Mesendoderm (in vitro differentiated cells): Measurements from ENCODE around the gene LRRC4C.

Experiments
- DNase-seq: peaks from one replicate; pipeline ENCODE4 v3.0.0; 2013
- H2AK5ac ChIP-seq: 2 replicates; pipeline ENCODE4 v1.6.1; 2013; ENCODE audit warnings: low read length, inconsistent platforms
- H2BK120ac ChIP-seq: 2 replicates; pipeline ENCODE4 v1.6.1; 2013; ENCODE audit warnings: low read depth, mild to moderate bottlenecking, low read length, moderate library complexity, mixed read lengths
- H2BK15ac ChIP-seq: replicated peaks from 2 replicates; pipeline ENCODE4 v1.6.1; 2013; ENCODE audit warnings: low read depth, mild to moderate bottlenecking, moderate library complexity
- H2BK5ac ChIP-seq: 2 replicates; pipeline ENCODE4 v1.6.1; 2013; ENCODE audit warnings: low read length, inconsistent platforms
- H3K18ac ChIP-seq: 2 replicates; pipeline ENCODE4 v1.6.1; 2013; ENCODE audit warnings: mild to moderate bottlenecking, low read length, mixed read lengths
- H3K23ac ChIP-seq: one replicate; pipeline ENCODE4 v1.6.1; 2013; ENCODE audit warnings: low read length
- H3K27ac ChIP-seq: 2 replicates; pipeline ENCODE4 v1.5.1; 2013; ENCODE audit warnings: low read depth, mild to moderate bottlenecking, inconsistent platforms, low read length, moderate library complexity
- H3K27me3 ChIP-seq: 2 replicates; pipeline ENCODE4 v1.6.1; 2013; ENCODE audit warnings: low read length, control low read depth, mild to moderate bottlenecking, inconsistent platforms; ENCODE audit not compliant: insufficient read depth, poor library complexity
- H3K36me3 ChIP-seq: 2 replicates; pipeline ENCODE4 v1.6.1; 2013; ENCODE audit warnings: low read length, inconsistent platforms; ENCODE audit not compliant: control insufficient read depth, insufficient read depth
- H3K4ac ChIP-seq: one replicate; pipeline ENCODE4 v1.6.1; 2013; ENCODE audit warnings: low read depth, mild to moderate bottlenecking, low read length, moderate library complexity
- H3K4me1 ChIP-seq: 2 replicates; pipeline ENCODE4 v1.6.1; 2013; ENCODE audit warnings: low read depth, low read length, inconsistent platforms; ENCODE audit not compliant: control insufficient read depth
- H3K4me2 ChIP-seq: 2 replicates; pipeline ENCODE4 v1.6.1; 2013; ENCODE audit warnings: low read length
- H3K4me3 ChIP-seq: 2 replicates; pipeline ENCODE4 v1.5.1; 2013; ENCODE audit warnings: mild to moderate bottlenecking, low read length
- H3K56ac ChIP-seq: one replicate; pipeline ENCODE4 v1.6.1; 2013; ENCODE audit warnings: low read length
- H3K79me1 ChIP-seq: 2 replicates; pipeline ENCODE4 v1.6.1; 2013; ENCODE audit warnings: low read length, inconsistent platforms
- H3K79me2 ChIP-seq: 2 replicates; pipeline ENCODE4 v1.6.1; 2013; ENCODE audit warnings: mild to moderate bottlenecking, low read length; ENCODE audit not compliant: control insufficient read depth, insufficient read depth
- H3K9ac ChIP-seq: 2 replicates; pipeline ENCODE4 v1.6.1; 2013; ENCODE audit warnings: low read length, inconsistent platforms
- H4K5ac ChIP-seq: one replicate; pipeline ENCODE4 v1.6.1; 2013; ENCODE audit warnings: low read length
- H4K8ac ChIP-seq: one replicate; pipeline ENCODE4 v1.6.1; 2013; ENCODE audit warnings: low read depth, mild to moderate bottlenecking, control low read depth, low read length, moderate library complexity
- WGBS: extraction: QIAGEN DNeasy Blood & Tissue Kit; methylation state at CpG from one replicate; pipeline ENCODE4 v1.1.7; 2013; ENCODE audit warnings: low lambda C conversion rate, missing lambda C conversion rate; ENCODE audit not compliant: insufficient coverage; ENCODE audit errors: extremely low coverage; 5-methylcytosine and 5-hydroxymethylcytosine counted together

Gene LRRC4C

DNA sequence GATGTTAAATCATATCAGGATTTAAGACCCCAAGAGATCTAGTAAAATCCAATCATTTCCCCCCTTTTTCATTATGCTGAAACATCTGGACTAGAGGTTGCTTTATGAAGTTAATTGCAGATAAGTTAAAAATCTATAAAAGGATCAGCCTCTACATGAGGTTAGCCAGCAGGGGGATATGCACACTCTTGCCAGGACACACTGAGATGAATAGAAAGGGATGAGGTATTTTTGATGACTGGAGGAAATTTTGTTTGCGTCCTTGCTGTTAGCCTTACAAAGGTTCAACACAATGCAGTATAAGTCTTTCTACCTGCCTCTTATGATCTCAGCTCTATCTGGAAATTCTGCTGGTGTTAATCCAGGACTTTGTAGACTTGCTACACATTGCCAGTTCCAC is 1034.3 kb downstream of the LRRC4C start:
- Histone ChIP-seq H4K5ac (no peak overlapping the region), H3K9ac (no peak overlapping the region), H2BK120ac (no peak overlapping the region), H2AK5ac (no peak overlapping the region), H3K4me2 (no peak overlapping the region), H3K56ac (no peak overlapping the region), H3K79me2 (no peaks in the 10 kb centered on the region), H2BK5ac (no peak overlapping the region), H2BK15ac (no peak overlapping the region), H3K23ac (no peak overlapping the region), H3K18ac (no peak overlapping the region), H3K4me3 (no peak overlapping the region), H3K4me1 (no peaks in the 10 kb centered on the region), H3K27ac (no peak overlapping the region), H3K4ac (no peak overlapping the region), H3K79me1 (no peaks in the 10 kb centered on the region), H3K36me3 (no peaks in the 10 kb centered on the region), H3K27me3 (no peaks in the 10 kb centered on the region), H4K8ac (no peak overlapping the region)
- no CpG with 5 or more reads among the region's 1 CpG for WGBS
- DNase-seq, result no peak

DNA sequence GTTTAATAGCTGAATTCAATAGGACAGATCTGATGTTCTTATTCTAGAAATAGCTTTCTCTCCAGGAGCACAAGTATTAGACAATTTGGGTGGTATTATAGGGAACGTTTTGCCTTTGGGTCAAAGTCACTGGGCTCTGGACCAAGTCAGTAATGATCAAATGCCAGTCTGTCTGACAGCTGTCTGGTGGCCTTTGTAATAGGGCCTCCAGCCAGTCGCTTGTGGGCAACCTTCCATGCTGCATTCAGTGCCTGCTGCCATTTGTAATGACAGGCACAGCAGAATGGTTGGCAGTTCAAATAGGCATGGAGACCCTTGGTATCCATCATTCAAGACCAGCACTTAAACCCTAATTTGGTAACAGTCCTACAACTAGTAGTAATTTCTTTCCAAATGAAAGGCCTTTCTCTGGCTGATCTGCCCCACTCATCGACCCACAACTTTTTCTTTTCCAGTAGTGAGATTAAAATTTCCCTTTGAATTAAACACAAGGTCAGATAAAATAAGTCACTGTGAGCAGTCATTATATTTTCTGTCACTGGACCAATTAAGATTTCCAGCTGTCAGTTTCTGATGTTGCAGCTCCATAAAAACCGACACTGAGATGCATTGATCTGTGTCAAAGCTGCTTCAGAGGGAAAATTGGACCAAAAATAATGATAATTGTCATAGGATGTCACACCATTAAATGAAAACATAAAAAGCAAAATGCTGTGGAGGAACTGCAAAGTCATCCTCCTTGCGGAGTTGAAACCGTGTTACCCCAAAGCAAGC is 1038.1 kb downstream of the LRRC4C start:
- no peak overlapping the region for H3K18ac ChIP-seq
- H3K27me3 ChIP-seq, result no peaks in the 10 kb centered on the region
- no peak overlapping the region for H3K9ac ChIP-seq
- no peak overlapping the region for H3K27ac ChIP-seq
- no peaks in the 10 kb centered on the region for H3K4me1 ChIP-seq
- H3K4me3 ChIP-seq, result no peak overlapping the region
- no peak overlapping the region for H3K23ac ChIP-seq
- H2BK5ac ChIP-seq, result no peak overlapping the region
- no peak overlapping the region for H3K4ac ChIP-seq
- no peak overlapping the region for H3K4me2 ChIP-seq
- no peak overlapping the region for H2AK5ac ChIP-seq
- DNase-seq, result no peak
- no peak overlapping the region for H2BK15ac ChIP-seq
- H3K36me3 ChIP-seq, result no peaks in the 10 kb centered on the region
- no peaks in the 10 kb centered on the region for H3K79me1 ChIP-seq
- no peak overlapping the region for H4K5ac ChIP-seq
- no peak overlapping the region for H3K56ac ChIP-seq
- no peak overlapping the region for H4K8ac ChIP-seq
- H2BK120ac ChIP-seq, result no peak overlapping the region
- no CpG with 5 or more reads among the region's 6 CpGs for WGBS
- H3K79me2 ChIP-seq, result no peaks in the 10 kb centered on the region

DNA sequence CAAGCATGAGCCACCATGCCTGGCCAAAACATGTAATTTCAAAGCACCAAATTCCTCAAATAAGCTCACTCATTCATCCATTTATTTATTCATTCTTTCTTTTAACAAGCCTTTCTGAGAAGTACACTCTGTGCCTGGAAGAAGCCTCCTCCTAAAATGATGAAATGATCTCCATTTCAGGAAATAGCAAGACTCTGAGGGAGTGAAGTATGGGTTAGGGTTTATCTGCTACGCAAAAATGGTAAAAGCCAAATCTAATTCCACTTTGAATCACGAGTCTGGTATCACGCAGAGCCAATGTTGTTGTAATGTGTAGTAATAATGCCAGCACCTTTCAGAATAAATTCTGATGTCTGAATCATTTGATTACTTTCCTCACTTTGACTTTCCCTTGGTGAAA is 1041.8 kb downstream of the LRRC4C start:
- H2BK15ac ChIP-seq, result no peak overlapping the region
- H3K23ac ChIP-seq, result no peak overlapping the region
- no peaks in the 10 kb centered on the region for H3K27me3 ChIP-seq
- H4K5ac ChIP-seq, result no peak overlapping the region
- no peak overlapping the region for H3K27ac ChIP-seq
- H4K8ac ChIP-seq, result no peak overlapping the region
- H3K18ac ChIP-seq, result no peak overlapping the region
- no peak overlapping the region for H3K4me2 ChIP-seq
- no peak overlapping the region for H3K4ac ChIP-seq
- no peaks in the 10 kb centered on the region for H3K4me1 ChIP-seq
- no peak overlapping the region for H2BK5ac ChIP-seq
- no peak overlapping the region for H3K56ac ChIP-seq
- H3K4me3 ChIP-seq, result no peak overlapping the region
- no peak overlapping the region for H3K9ac ChIP-seq
- no peak for DNase-seq
- no peak overlapping the region for H2BK120ac ChIP-seq
- whole genome bisulfite sequencing, result no CpG with 5 or more reads among the region's 3 CpGs
- H3K79me2 ChIP-seq, result no peaks in the 10 kb centered on the region
- H2AK5ac ChIP-seq, result no peak overlapping the region
- H3K36me3 ChIP-seq, result no peaks in the 10 kb centered on the region
- H3K79me1 ChIP-seq, result no peaks in the 10 kb centered on the region

DNA sequence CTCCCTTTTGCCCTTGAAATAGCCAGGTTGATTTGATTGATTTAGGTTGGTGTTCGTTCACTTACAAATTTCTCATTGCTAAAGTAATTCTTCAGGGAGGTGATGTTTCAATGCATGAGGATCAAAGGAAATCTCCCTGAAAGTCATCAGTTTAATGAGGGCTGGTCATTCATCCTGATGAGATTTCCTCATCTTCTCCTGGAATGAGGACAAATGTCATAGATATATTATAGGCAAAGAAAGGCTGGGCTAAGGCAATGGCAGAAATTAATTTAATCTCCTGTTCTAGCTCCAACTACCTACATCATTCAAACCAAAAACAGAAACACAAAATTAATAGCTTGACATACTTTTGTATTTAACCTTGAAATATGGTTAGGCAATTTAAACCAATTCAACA is 1052.1 kb downstream of the LRRC4C start:
- Histone ChIP-seq H2BK15ac (no peak overlapping the region), H4K5ac (no peak overlapping the region), H2AK5ac (no peak overlapping the region), H3K9ac (no peak overlapping the region), H3K56ac (no peak overlapping the region), H3K23ac (no peak overlapping the region), H3K27ac (no peak overlapping the region), H3K4me2 (no peak overlapping the region), H3K4ac (no peak overlapping the region), H3K27me3 (no peaks in the 10 kb centered on the region), H3K79me1 (no peaks in the 10 kb centered on the region), H3K79me2 (no peaks in the 10 kb centered on the region), H4K8ac (no peak overlapping the region), H3K4me3 (no peak overlapping the region), H3K18ac (no peak overlapping the region), H2BK5ac (no peak overlapping the region), H2BK120ac (no peak overlapping the region), H3K36me3 (no peaks in the 10 kb centered on the region), H3K4me1 (no peaks in the 10 kb centered on the region)
- no CpG with 5 or more reads among the region's 1 CpG for WGBS
- no peak for DNase-seq

DNA sequence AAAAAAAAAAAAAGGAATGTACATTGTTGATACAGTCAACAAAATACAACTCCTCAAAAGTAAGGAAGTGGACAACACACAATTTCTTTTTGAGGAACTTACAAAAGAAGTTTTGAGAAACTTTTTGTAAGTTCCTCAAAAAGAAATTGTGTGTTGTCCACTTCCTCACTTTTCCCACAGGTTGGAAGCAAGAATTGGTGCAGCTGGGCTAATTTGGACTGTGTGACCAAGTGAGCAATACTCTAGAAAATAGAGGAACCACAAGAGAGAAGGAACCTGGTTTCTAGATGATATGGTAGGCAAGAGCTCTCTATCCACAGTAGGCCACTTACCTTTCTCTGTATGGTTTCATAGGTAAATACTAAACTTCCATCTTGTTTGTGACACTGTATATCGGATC is 1053.8 kb downstream of the LRRC4C start:
- Histone ChIP-seq H3K27me3 (no peaks in the 10 kb centered on the region), H3K36me3 (no peaks in the 10 kb centered on the region), H2AK5ac (no peak overlapping the region), H3K79me1 (no peaks in the 10 kb centered on the region), H3K4me3 (no peak overlapping the region), H2BK15ac (no peak overlapping the region), H3K4me1 (no peaks in the 10 kb centered on the region), H3K79me2 (no peaks in the 10 kb centered on the region), H2BK5ac (no peak overlapping the region), H3K27ac (no peak overlapping the region), H3K9ac (no peak overlapping the region), H4K8ac (no peak overlapping the region), H3K23ac (no peak overlapping the region), H3K4me2 (no peak overlapping the region), H2BK120ac (no peak overlapping the region), H4K5ac (no peak overlapping the region), H3K56ac (no peak overlapping the region), H3K18ac (no peak overlapping the region), H3K4ac (no peak overlapping the region)
- WGBS, result no CpG with 5 or more reads among the region's 1 CpG
- no peak for DNase-seq

DNA sequence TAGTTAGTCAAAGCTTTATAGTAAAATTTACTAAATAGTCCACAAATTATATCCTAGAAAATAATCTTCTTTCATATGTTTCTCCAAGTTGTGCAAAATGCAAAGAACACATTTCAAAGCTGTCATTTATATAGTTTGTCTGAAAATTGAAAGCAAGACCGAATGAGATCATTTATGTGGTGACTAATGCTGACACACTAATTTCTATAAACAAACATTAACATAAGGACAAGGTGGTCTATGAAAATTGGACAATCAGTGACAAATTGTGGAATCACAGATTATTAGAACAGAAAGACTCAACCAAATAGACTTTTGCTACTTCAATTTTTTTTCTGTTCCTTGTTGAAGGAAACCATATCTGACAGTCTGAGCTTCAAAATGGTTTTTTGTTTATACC is 1056.1 kb downstream of the LRRC4C start:
- no peak overlapping the region for H3K4me3 ChIP-seq
- H3K27ac ChIP-seq, result no peak overlapping the region
- H3K23ac ChIP-seq, result no peak overlapping the region
- H3K79me2 ChIP-seq, result no peaks in the 10 kb centered on the region
- H2BK5ac ChIP-seq, result no peak overlapping the region
- H3K4me1 ChIP-seq, result no peaks in the 10 kb centered on the region
- no CpG with 5 or more reads among the region's 1 CpG for WGBS
- no peaks in the 10 kb centered on the region for H3K79me1 ChIP-seq
- no peak overlapping the region for H4K8ac ChIP-seq
- no peak overlapping the region for H3K56ac ChIP-seq
- no peak for DNase-seq
- H2BK15ac ChIP-seq, result no peak overlapping the region
- no peak overlapping the region for H3K4me2 ChIP-seq
- no peaks in the 10 kb centered on the region for H3K36me3 ChIP-seq
- no peak overlapping the region for H4K5ac ChIP-seq
- H3K4ac ChIP-seq, result no peak overlapping the region
- no peaks in the 10 kb centered on the region for H3K27me3 ChIP-seq
- H2AK5ac ChIP-seq, result no peak overlapping the region
- H2BK120ac ChIP-seq, result no peak overlapping the region
- no peak overlapping the region for H3K18ac ChIP-seq
- H3K9ac ChIP-seq, result no peak overlapping the region
